Liver (tissue), 3 donors: ENCODE results near the gene VEPH1.

Source experiments
- EGR1 ChIP-seq, 2 donors: IDR thresholded peaks; 2 replicates each; pipeline ENCODE4 v1.6.1; 2016 to 2018; ENCODE audit warnings: antibody characterized with exemption in 2 of 2, low read depth in 2 of 2
- GABPA ChIP-seq, 2 donors: IDR thresholded peaks in 1 of 2; conservative IDR thresholded peaks in 1 of 2; 2 replicates each; pipeline ENCODE4 v1.6.1; 2016; ENCODE audit warnings: antibody characterized with exemption in 2 of 2, mild to moderate bottlenecking in 1 of 2, moderate library complexity in 1 of 2
- NR2F2 ChIP-seq: IDR thresholded peaks from 2 replicates; pipeline ENCODE4 v1.6.1; 2016; ENCODE audit warnings: antibody characterized with exemption
- RXRA ChIP-seq, 2 donors: IDR thresholded peaks; 2 replicates each; pipeline ENCODE4 v1.6.1; 2017 to 2018; ENCODE audit warnings: antibody characterized with exemption in 2 of 2, mild to moderate bottlenecking in 1 of 2
- SP1 ChIP-seq: IDR thresholded peaks from 2 replicates; pipeline ENCODE4 v1.6.1; 2018; ENCODE audit warnings: antibody characterized with exemption, mild to moderate bottlenecking
- TAF1 ChIP-seq: conservative IDR thresholded peaks from 2 replicates; pipeline ENCODE4 v1.6.1; 2016; ENCODE audit warnings: antibody characterized with exemption, mild to moderate bottlenecking
- YY1 ChIP-seq: IDR thresholded peaks from 2 replicates; pipeline ENCODE4 v1.6.1; 2016; ENCODE audit warnings: antibody characterized with exemption, mild to moderate bottlenecking
- TF ChIP-seq, protein P1 (sequence below): fragments of 150-350 bp; IDR thresholded peaks from 2 replicates; pipeline ENCODE4 v1.5.1; 2017; ENCODE audit warnings: improper control_type of control experiment, low read depth, low read length; ENCODE audit not compliant: missing input control
- TF ChIP-seq, protein P2 (sequence below): IDR thresholded peaks from 2 replicates; pipeline ENCODE4 v1.6.1; 2016; ENCODE audit warnings: antibody characterized with exemption, mild to moderate bottlenecking
- donor health status: healthy.
- donor health status: healthy.

DNA sequence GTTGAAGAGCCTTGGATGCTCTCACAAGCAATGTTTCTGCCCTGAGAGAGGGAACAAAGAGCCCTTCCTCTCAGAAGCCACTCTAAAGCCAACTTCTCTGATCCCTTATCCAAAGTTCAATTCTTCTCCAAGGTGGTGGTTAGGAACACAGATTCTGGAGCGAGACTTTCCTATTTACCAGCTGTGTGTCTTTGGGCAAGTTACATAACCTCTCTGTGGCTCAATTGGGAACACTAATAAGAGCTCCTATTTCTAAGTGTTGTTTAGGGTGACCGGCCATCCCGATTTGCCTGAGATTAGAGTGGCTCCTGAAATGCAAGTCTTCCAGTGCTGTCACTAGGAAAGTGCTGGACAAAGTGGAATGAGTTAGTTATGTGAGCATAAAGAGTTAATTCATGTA, 175.4 kb downstream of the VEPH1 start:
- TF ChIP-seq YY1 = no peak
- no peak for TF ChIP-seq RXRA (IDR thresholded peaks at IDR 0.05)
- TF ChIP-seq GABPA (IDR thresholded peaks at IDR 0.05 in 1 of 2, conservative IDR thresholded peaks at IDR 0.05 in 1 of 2) = no peak
- TF ChIP-seq, protein P1, sequence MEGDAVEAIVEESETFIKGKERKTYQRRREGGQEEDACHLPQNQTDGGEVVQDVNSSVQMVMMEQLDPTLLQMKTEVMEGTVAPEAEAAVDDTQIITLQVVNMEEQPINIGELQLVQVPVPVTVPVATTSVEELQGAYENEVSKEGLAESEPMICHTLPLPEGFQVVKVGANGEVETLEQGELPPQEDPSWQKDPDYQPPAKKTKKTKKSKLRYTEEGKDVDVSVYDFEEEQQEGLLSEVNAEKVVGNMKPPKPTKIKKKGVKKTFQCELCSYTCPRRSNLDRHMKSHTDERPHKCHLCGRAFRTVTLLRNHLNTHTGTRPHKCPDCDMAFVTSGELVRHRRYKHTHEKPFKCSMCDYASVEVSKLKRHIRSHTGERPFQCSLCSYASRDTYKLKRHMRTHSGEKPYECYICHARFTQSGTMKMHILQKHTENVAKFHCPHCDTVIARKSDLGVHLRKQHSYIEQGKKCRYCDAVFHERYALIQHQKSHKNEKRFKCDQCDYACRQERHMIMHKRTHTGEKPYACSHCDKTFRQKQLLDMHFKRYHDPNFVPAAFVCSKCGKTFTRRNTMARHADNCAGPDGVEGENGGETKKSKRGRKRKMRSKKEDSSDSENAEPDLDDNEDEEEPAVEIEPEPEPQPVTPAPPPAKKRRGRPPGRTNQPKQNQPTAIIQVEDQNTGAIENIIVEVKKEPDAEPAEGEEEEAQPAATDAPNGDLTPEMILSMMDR = no peak
- no peak for TF ChIP-seq TAF1
- TF ChIP-seq, protein P2, sequence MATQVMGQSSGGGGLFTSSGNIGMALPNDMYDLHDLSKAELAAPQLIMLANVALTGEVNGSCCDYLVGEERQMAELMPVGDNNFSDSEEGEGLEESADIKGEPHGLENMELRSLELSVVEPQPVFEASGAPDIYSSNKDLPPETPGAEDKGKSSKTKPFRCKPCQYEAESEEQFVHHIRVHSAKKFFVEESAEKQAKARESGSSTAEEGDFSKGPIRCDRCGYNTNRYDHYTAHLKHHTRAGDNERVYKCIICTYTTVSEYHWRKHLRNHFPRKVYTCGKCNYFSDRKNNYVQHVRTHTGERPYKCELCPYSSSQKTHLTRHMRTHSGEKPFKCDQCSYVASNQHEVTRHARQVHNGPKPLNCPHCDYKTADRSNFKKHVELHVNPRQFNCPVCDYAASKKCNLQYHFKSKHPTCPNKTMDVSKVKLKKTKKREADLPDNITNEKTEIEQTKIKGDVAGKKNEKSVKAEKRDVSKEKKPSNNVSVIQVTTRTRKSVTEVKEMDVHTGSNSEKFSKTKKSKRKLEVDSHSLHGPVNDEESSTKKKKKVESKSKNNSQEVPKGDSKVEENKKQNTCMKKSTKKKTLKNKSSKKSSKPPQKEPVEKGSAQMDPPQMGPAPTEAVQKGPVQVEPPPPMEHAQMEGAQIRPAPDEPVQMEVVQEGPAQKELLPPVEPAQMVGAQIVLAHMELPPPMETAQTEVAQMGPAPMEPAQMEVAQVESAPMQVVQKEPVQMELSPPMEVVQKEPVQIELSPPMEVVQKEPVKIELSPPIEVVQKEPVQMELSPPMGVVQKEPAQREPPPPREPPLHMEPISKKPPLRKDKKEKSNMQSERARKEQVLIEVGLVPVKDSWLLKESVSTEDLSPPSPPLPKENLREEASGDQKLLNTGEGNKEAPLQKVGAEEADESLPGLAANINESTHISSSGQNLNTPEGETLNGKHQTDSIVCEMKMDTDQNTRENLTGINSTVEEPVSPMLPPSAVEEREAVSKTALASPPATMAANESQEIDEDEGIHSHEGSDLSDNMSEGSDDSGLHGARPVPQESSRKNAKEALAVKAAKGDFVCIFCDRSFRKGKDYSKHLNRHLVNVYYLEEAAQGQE = no peak
- TF ChIP-seq EGR1 (IDR thresholded peaks at IDR 0.05; ENCODE audit: low read depth in 2 of 2) = no peak
- TF ChIP-seq NR2F2 = no peak
- TF ChIP-seq SP1 = no peak
